Measurements from ENCODE around the gene FKBP5.

DNA sequence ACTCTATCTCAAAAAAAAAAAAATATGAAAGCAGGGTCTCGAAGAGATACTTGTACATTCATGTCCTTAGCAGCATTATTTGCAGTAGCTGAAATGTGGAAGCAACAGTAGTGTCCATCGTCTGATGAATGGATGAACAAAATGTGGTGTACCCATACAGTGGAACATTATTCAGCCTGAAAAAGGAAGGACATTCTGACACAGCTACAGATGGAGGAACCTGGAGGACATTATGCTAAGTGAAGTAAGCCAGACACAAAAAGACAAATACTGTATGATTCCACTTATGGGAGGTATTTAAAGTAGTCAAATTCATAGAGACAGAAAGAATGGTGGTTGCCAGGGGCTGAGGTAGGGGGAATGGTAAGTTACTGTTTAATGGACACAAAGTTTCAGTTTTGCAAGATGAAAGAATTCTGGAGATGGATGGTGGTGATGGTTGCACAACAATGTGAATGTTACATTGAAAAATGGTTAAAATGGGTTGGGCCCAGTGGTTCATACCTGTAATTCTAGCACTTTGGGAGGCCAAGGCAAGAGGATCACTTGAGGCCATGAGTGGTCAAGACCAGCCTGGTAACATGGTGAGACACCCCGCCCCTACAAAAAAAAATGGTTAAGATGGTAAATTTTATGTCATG, 164.2 kb downstream of the FKBP5 start:
- TF ChIP-seq EP300 (IDR thresholded peaks at IDR 0.05): no peak
- TF ChIP-seq SMC3 (IDR thresholded peaks at IDR 0.05): no peak
- TF ChIP-seq MYC (IDR thresholded peaks at IDR 0.05; ENCODE audit: borderline replicate concordance, low read length): no peak
- TF ChIP-seq, protein P1, sequence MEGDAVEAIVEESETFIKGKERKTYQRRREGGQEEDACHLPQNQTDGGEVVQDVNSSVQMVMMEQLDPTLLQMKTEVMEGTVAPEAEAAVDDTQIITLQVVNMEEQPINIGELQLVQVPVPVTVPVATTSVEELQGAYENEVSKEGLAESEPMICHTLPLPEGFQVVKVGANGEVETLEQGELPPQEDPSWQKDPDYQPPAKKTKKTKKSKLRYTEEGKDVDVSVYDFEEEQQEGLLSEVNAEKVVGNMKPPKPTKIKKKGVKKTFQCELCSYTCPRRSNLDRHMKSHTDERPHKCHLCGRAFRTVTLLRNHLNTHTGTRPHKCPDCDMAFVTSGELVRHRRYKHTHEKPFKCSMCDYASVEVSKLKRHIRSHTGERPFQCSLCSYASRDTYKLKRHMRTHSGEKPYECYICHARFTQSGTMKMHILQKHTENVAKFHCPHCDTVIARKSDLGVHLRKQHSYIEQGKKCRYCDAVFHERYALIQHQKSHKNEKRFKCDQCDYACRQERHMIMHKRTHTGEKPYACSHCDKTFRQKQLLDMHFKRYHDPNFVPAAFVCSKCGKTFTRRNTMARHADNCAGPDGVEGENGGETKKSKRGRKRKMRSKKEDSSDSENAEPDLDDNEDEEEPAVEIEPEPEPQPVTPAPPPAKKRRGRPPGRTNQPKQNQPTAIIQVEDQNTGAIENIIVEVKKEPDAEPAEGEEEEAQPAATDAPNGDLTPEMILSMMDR (IDR thresholded peaks at IDR 0.05): no peak
- TF ChIP-seq POLR2A (IDR thresholded peaks at IDR 0.05; ENCODE audit: low read length): no peak
